HT1080 (cell line): ENCODE measurements around the gene PTPMT1. TPM values are rescaled to one million over a fixed set of nuclear protein-coding genes. Genes with fewer than 3 reads are reported as not detected.
A peak's percentile ranks its signal among the peaks of the same experiment; 100 is the strongest.
"Not testable (repeated sequence)": the region's sequence is repeated elsewhere in the genome, so short reads cannot be mapped to it uniquely, and the experiment has no call there.

Source experiments
- DNase-seq: peaks from one replicate; pipeline ENCODE4 v3.0.0-alpha.2; 2015; ENCODE audit warnings: low read depth
- polyA plus RNA-seq, 2 experiments: library from polyadenylated mRNA; depleted of rRNA; stranded (reverse); fragments of >200 nt; gene quantifications; 2 replicates each; pipeline ENCODE4 v1.2.3, GENCODE V29; 2015
- total RNA-seq: library from RNA; depleted of rRNA; stranded (reverse); fragments of >200 nt; shearing (Covaris generic); gene quantifications from 2 replicates; pipeline ENCODE4 v1.2.3, GENCODE V29; 2014; rRNA removed

The PTPMT1 gene
- 123 and 128 TPM in 2 replicates for total RNA-seq
- polyA plus RNA-seq (2015; cell fraction: cytosol; rRNA removed) = 86.7 and 90.2 TPM in 2 replicates
- polyA plus RNA-seq (2015; cell fraction: nucleus; rRNA removed) = 18.7 and 27.9 TPM in 2 replicates

GRCh38 chr11:47565340-47566148 is at the start of gene PTPMT1:
PTPMT1 (plus strand) TSS chr11:47565599; CDS start chr11:47565623, 24 bp downstream.
- peak; percentile 64 for DNase-seq

GRCh38 chr11:47516155-47516554 is 49.2 kb upstream of the PTPMT1 start:
- DNase-seq = no peak

- DNase-seq = no peak
Observed at GRCh38 chr11:47516984-47517853, 48.2 kb upstream of the PTPMT1 start.

- DNase-seq = no peak
Observed at GRCh38 chr11:47518212-47518964, 47.0 kb upstream of the PTPMT1 start.

GRCh38 chr11:47523490-47524225 is 41.7 kb upstream of the PTPMT1 start:
- peak; percentile 86 for DNase-seq

- DNase-seq = no peak
Observed at GRCh38 chr11:47524291-47524874, 41.0 kb upstream of the PTPMT1 start.

GRCh38 chr11:47526032-47526431 is 39.4 kb upstream of the PTPMT1 start:
- not testable (repeated sequence) for DNase-seq

GRCh38 chr11:47527186-47527585 is 38.2 kb upstream of the PTPMT1 start:
- no peak for DNase-seq

GRCh38 chr11:47529951-47530350 is 35.4 kb upstream of the PTPMT1 start:
- DNase-seq = no peak

GRCh38 chr11:47530721-47531120 is 34.7 kb upstream of the PTPMT1 start:
- DNase-seq = not testable (repeated sequence)

- DNase-seq = no peak
Observed at GRCh38 chr11:47531666-47532065, 33.7 kb upstream of the PTPMT1 start.

GRCh38 chr11:47532597-47533213 is 32.7 kb upstream of the PTPMT1 start:
- DNase-seq = no peak

GRCh38 chr11:47533690-47534151 is 31.7 kb upstream of the PTPMT1 start:
- peak; percentile 45 for DNase-seq

GRCh38 chr11:47534704-47535251 is 30.6 kb upstream of the PTPMT1 start:
- DNase-seq = no peak

- DNase-seq = no peak
Observed at GRCh38 chr11:47536915-47537314, 28.5 kb upstream of the PTPMT1 start.

- no peak for DNase-seq
Observed at GRCh38 chr11:47538741-47539565, 26.4 kb upstream of the PTPMT1 start.

GRCh38 chr11:47539681-47540039 is 25.7 kb upstream of the PTPMT1 start:
- DNase-seq = no peak

- no peak for DNase-seq
Observed at GRCh38 chr11:47541070-47541469, 24.3 kb upstream of the PTPMT1 start.
